ENCODE measurements around the gene ZNF605. TPM values are rescaled to one million over a fixed set of nuclear protein-coding genes. Genes with fewer than 3 reads are reported as not detected.

The ZNF605 gene
- total RNA-seq, 4 donors from 2014 or later = 4.5 to 21.3 (median 10.3) TPM

GRCh38 chr12:132874175-132874574 is 81.9 kb downstream of the ZNF605 start:
- H3K27ac ChIP-seq = no peak overlapping the region
- peaks cover 0 to 52% (median 16%) of the 10 kb centered on the region in 4 donors for H3K36me3 ChIP-seq
- TF ChIP-seq EP300 (IDR thresholded peaks at IDR 0.05; ENCODE audit: low read depth) = no peak
- TF ChIP-seq CTCF (IDR thresholded peaks at IDR 0.05) = no peak
- TF ChIP-seq POLR2AphosphoS5 (IDR thresholded peaks at IDR 0.05) = no peak
- no peak for TF ChIP-seq POLR2A (IDR thresholded peaks at IDR 0.05)
- in situ Hi-C loops (cut with MboI; ENCODE audit: low pct_ligation_motif_present in 1 of 4, low pct_unique_long_range_greater_than_20kb in 1 of 4, low sequenced_read_pairs in 3 of 4) (no loop called here), intact Hi-C loops (cut with DNase I; ENCODE audit: low total_unique reads) (no loop called here)
- no peak overlapping the region for H3K4me3 ChIP-seq
- H3K9me3 ChIP-seq = no peaks in the 10 kb centered on the region
- no peak for DNase-seq
- H3K4me1 ChIP-seq = no peaks in the 10 kb centered on the region
- 98 to 100% methylated on average over 3 to 11 of the region's 11 CpGs for WGBS, 2 donors (ENCODE audit: low coverage in 1 of 2)
- no peaks in the 10 kb centered on the region for H3K27me3 ChIP-seq

GRCh38 chr12:132873724-132874123 is 82.4 kb downstream of the ZNF605 start:
- Histone ChIP-seq H3K36me3 (peaks cover 0 to 52% (median 16%) of the 10 kb centered on the region in 4 donors), H3K4me3 (no peak overlapping the region), H3K4me1 (no peaks in the 10 kb centered on the region), H3K9me3 (no peaks in the 10 kb centered on the region), H3K27me3 (no peaks in the 10 kb centered on the region), H3K27ac (no peak overlapping the region)
- in situ Hi-C loops (cut with MboI; ENCODE audit: low pct_ligation_motif_present in 1 of 4, low pct_unique_long_range_greater_than_20kb in 1 of 4, low sequenced_read_pairs in 3 of 4) = no loop called here
- intact Hi-C loops (cut with DNase I; ENCODE audit: low total_unique reads) = no loop called here
- TF ChIP-seq POLR2AphosphoS5 (IDR thresholded peaks at IDR 0.05) (no peak), CTCF (IDR thresholded peaks at IDR 0.05) (no peak), POLR2A (IDR thresholded peaks at IDR 0.05) (no peak), EP300 (IDR thresholded peaks at IDR 0.05; ENCODE audit: low read depth) (no peak)
- no peak for DNase-seq
- WGBS, 2 donors (ENCODE audit: low coverage in 1 of 2) = 87% methylated on average over 10 of the region's 10 CpGs; no CpG with 5 or more reads in 1 of the 2 donors

GRCh38 chr12:132872975-132873421 is 83.1 kb downstream of the ZNF605 start:
- peak; percentile 23 for DNase-seq
- no peaks in the 10 kb centered on the region for H3K27me3 ChIP-seq
- H3K9me3 ChIP-seq = no peaks in the 10 kb centered on the region
- no peak overlapping the region for H3K4me3 ChIP-seq
- intact Hi-C loops (cut with DNase I; ENCODE audit: low total_unique reads) (no loop called here), in situ Hi-C loops (cut with MboI; ENCODE audit: low pct_ligation_motif_present in 1 of 4, low pct_unique_long_range_greater_than_20kb in 1 of 4, low sequenced_read_pairs in 3 of 4) (no loop called here)
- 75 to 80% methylated on average over 2 to 12 of the region's 12 CpGs for WGBS, 2 donors (ENCODE audit: low coverage in 1 of 2)
- peaks cover 0 to 52% (median 16%) of the 10 kb centered on the region in 4 donors for H3K36me3 ChIP-seq
- no peaks in the 10 kb centered on the region for H3K4me1 ChIP-seq
- no peak for TF ChIP-seq CTCF (IDR thresholded peaks at IDR 0.05)
- no peak overlapping the region for H3K27ac ChIP-seq

GRCh38 chr12:132872073-132872855 is 83.8 kb downstream of the ZNF605 start:
- Histone ChIP-seq H3K27ac (no peak overlapping the region), H3K4me1 (no peaks in the 10 kb centered on the region), H3K9me3 (no peaks in the 10 kb centered on the region), H3K27me3 (no peaks in the 10 kb centered on the region), H3K4me3 (no peak overlapping the region), H3K36me3 (peaks cover 0 to 56% (median 18%) of the 10 kb centered on the region in 4 donors)
- in situ Hi-C loops (cut with MboI; ENCODE audit: low pct_ligation_motif_present in 1 of 4, low pct_unique_long_range_greater_than_20kb in 1 of 4, low sequenced_read_pairs in 3 of 4) (no loop called here), intact Hi-C loops (cut with DNase I; ENCODE audit: low total_unique reads) (no loop called here)
- WGBS, 2 donors (ENCODE audit: low coverage in 1 of 2) = 89 to 93% methylated on average over 11 to 21 of the region's 21 CpGs
- no peak for DNase-seq
- TF ChIP-seq EP300 (IDR thresholded peaks at IDR 0.05; ENCODE audit: low read depth) = no peak
- TF ChIP-seq CTCF (IDR thresholded peaks at IDR 0.05) = no peak
